Keratinocyte (primary cell): ENCODE results near the gene PAN3. TPM values are rescaled to one million over a fixed set of nuclear protein-coding genes. Genes with fewer than 3 reads are reported as not detected.

Experiments
- DNase-seq: peaks from one replicate; pipeline ENCODE4 v3.0.0-alpha.2; 2011; ENCODE audit warnings: low read depth, missing footprints, low spot score
- FAIRE-seq: peaks from 2 replicates; lab custom pipeline; 2011; peaks lifted over from hg19 to GRCh38; lab: Jason Lieb, UNC
- H2AFZ ChIP-seq: 2 replicates; pipeline ENCODE4 v1.6.0; 2012; ENCODE audit warnings: low read length, control low read depth, inconsistent platforms; ENCODE audit not compliant: control insufficient read depth
- H3K27ac ChIP-seq: 2 replicates; pipeline ENCODE4 v1.5.1; 2011; ENCODE audit warnings: low read length; ENCODE audit not compliant: control insufficient read depth, insufficient read depth
- H3K27me3 ChIP-seq: 3 replicates; pipeline ENCODE4 v1.6.0; 2011; ENCODE audit warnings: low read length; ENCODE audit not compliant: control insufficient read depth, insufficient read depth; ENCODE audit errors: extremely low read depth
- H3K36me3 ChIP-seq, 2 experiments: 2 replicates in 1 of 2; 3 replicates in 1 of 2; pipeline ENCODE4 v1.5.1; 2011; ENCODE audit warnings: low read length in 2 of 2, mild to moderate bottlenecking in 1 of 2; ENCODE audit not compliant: control insufficient read depth in 2 of 2, insufficient read depth in 2 of 2; ENCODE audit errors: extremely low read depth in 1 of 2
- H3K4me1 ChIP-seq: 3 replicates; pipeline ENCODE4 v1.5.1; 2011; ENCODE audit warnings: low read length; ENCODE audit not compliant: control insufficient read depth, insufficient read depth; ENCODE audit errors: extremely low read depth
- H3K4me2 ChIP-seq: 3 replicates; pipeline ENCODE4 v1.6.0; 2011; ENCODE audit warnings: low read depth, low read length; ENCODE audit not compliant: control insufficient read depth, insufficient read depth; ENCODE audit errors: extremely low read depth
- H3K4me3 ChIP-seq, 3 experiments: fragments of 200-600 bp in 1 of 3; sonication (generic) in 1 of 3; 2 replicates in 2 of 3; 3 replicates in 1 of 3; pipeline ENCODE4 v1.5.1; 2011 to 2016; ENCODE audit warnings: low read length in 3 of 3, mild to moderate bottlenecking in 3 of 3, control low read depth in 2 of 3, inconsistent platforms in 1 of 3, low read depth in 1 of 3, mixed read lengths in 1 of 3, mixed run types in 1 of 3, moderate library complexity in 1 of 3; ENCODE audit not compliant: control insufficient read depth in 2 of 3, insufficient read depth in 2 of 3; ENCODE audit errors: extremely low read depth in 1 of 3
- H3K79me2 ChIP-seq: 2 replicates; pipeline ENCODE4 v1.6.0; 2012; ENCODE audit warnings: low read length; ENCODE audit not compliant: control insufficient read depth, insufficient read depth
- H3K9ac ChIP-seq: 3 replicates; pipeline ENCODE4 v1.6.0; 2011; ENCODE audit warnings: low read length; ENCODE audit not compliant: control insufficient read depth, insufficient read depth; ENCODE audit errors: extremely low read depth
- H3K9me1 ChIP-seq: 3 replicates; pipeline ENCODE4 v1.6.0; 2011; ENCODE audit warnings: low read length; ENCODE audit not compliant: control insufficient read depth, insufficient read depth; ENCODE audit errors: extremely low read depth
- H3K9me3 ChIP-seq: 2 replicates; pipeline ENCODE4 v1.5.1; 2012; ENCODE audit warnings: low read depth, low read length; ENCODE audit not compliant: control insufficient read depth
- H4K20me1 ChIP-seq: 3 replicates; pipeline ENCODE4 v1.6.0; 2011; ENCODE audit warnings: low read length; ENCODE audit not compliant: control insufficient read depth, insufficient read depth; ENCODE audit errors: extremely low read depth
- CTCF ChIP-seq, 3 experiments: IDR thresholded peaks in 1 of 3; conservative IDR thresholded peaks in 1 of 3; optimal IDR thresholded peaks in 1 of 3; 2 replicates in 2 of 3; 3 replicates in 1 of 3; pipeline versions ENCODE3 to v1.5.1; 2011; ENCODE audit warnings: low read length in 3 of 3, mild to moderate bottlenecking in 3 of 3, moderate library complexity in 2 of 3, control low read depth in 1 of 3, inconsistent platforms in 1 of 3; ENCODE audit not compliant: insufficient read depth in 2 of 3; ENCODE audit errors: extremely low read depth in 1 of 3
- EZH2 ChIP-seq: IDR thresholded peaks from one replicate; pipeline ENCODE4 v1.6.1; 2012; ENCODE audit warnings: inconsistent platforms, mild to moderate bottlenecking, low read length, moderate library complexity
- dilution Hi-C: fragments of 300-500 bp; cut with MboI; formaldehyde crosslinking; loops from one replicate; pipeline ENCODE4 v1.7.0; 2020; ENCODE audit warnings: low sequenced_read_pairs; ENCODE audit not compliant: extremely low pct_ligation_motif_present
- polyA plus RNA-seq, 5 experiments: library from polyadenylated mRNA; depleted of rRNA in 3 of 5; stranded (reverse) in 3 of 5; stranded (forward) in 1 of 5; unstranded in 1 of 5; fragments of >200 nt; gene quantifications; 1 replicate in 1 of 5; 2 replicates in 3 of 5; 3 replicates in 1 of 5; pipeline versions ENCODE4 v1.2.1 to v1.2.3, GENCODE V29; 2011 to 2012; ENCODE audit warnings: missing spikeins in 2 of 5, low read depth in 1 of 5, low replicate concordance in 1 of 5

Gene PAN3
- polyA plus RNA-seq, 1 donor (not counting 4 experiments of a cell fraction or from before 2014, with no cell fraction given): 16.8 TPM

GRCh38 chr13:28145049-28145448, 6.7 kb downstream of the PAN3 start:
- Histone ChIP-seq H3K9me3 (no peaks in the 10 kb centered on the region), H3K9ac (no peak overlapping the region), H3K9me1 (no peaks in the 10 kb centered on the region), H3K4me2 (no peak overlapping the region), H4K20me1 (peaks cover 3% of the 10 kb centered on the region), H2AFZ (no peak overlapping the region), H3K79me2 (peaks cover 94% of the 10 kb centered on the region), H3K27ac (no peak overlapping the region), H3K4me1 (peaks cover 16% of the 10 kb centered on the region), H3K27me3 (no peaks in the 10 kb centered on the region), H3K36me3 (no peaks in the 10 kb centered on the region), H3K4me3 (no peak overlapping the region)
- no peak for TF ChIP-seq EZH2
- TF ChIP-seq CTCF (optimal IDR thresholded peaks at IDR 0.05 in 1 of 3, IDR thresholded peaks at IDR 0.05 in 1 of 3, conservative IDR thresholded peaks at IDR 0.05 in 1 of 3; ENCODE audit: extremely low read depth in 1 of 3, insufficient read depth in 2 of 3, low read length in 3 of 3): no peak
- dilution Hi-C loops: no loop called here
- no peak for FAIRE-seq
- no peak for DNase-seq

GRCh38 chr13:28147495-28147894, 9.2 kb downstream of the PAN3 start:
- dilution Hi-C loops: no loop called here
- H4K20me1 ChIP-seq: peaks cover 3% of the 10 kb centered on the region
- no peak for FAIRE-seq

More at GRCh38 chr13:28147495-28147894, 9.2 kb downstream of the PAN3 start:
- H3K9me1 ChIP-seq: no peaks in the 10 kb centered on the region
- no peak overlapping the region for H2AFZ ChIP-seq
- no peak for TF ChIP-seq EZH2
- no peak for TF ChIP-seq CTCF (optimal IDR thresholded peaks at IDR 0.05 in 1 of 3, IDR thresholded peaks at IDR 0.05 in 1 of 3, conservative IDR thresholded peaks at IDR 0.05 in 1 of 3; ENCODE audit: extremely low read depth in 1 of 3, insufficient read depth in 2 of 3, low read length in 3 of 3)
- peaks cover under 1% of the 10 kb centered on the region for H3K4me1 ChIP-seq
- H3K27me3 ChIP-seq: no peaks in the 10 kb centered on the region
- no peaks in the 10 kb centered on the region for H3K36me3 ChIP-seq
- peaks cover 86% of the 10 kb centered on the region for H3K79me2 ChIP-seq
- DNase-seq: no peak
- H3K27ac ChIP-seq: peak overlapping the region; percentile 12
- H3K4me3 ChIP-seq: no peak overlapping the region
- no peak overlapping the region for H3K4me2 ChIP-seq
- no peak overlapping the region for H3K9ac ChIP-seq
- H3K9me3 ChIP-seq: no peaks in the 10 kb centered on the region
